Mucosa of descending colon (tissue), 3 donors: ENCODE results near the gene TMEM171. TPM values are rescaled to one million over a fixed set of nuclear protein-coding genes. Genes with fewer than 3 reads are reported as not detected.

Source experiments
- ATAC-seq: fragments of 200-7000 bp; cut with Tn5 transposase; one replicate; pipeline ENCODE4 v1.9.1; 2020; ENCODE audit warnings: mild to moderate bottlenecking, moderate library complexity
- DNase-seq, 3 donors: peaks; one replicate each; pipeline ENCODE4 v3.0.0-alpha.2; 2020
- H3K36me3 ChIP-seq: fragments of 200-600 bp; one replicate; pipeline ENCODE4 v1.8.0; 2021; ENCODE audit warnings: low read depth, mild to moderate bottlenecking
- H3K4me1 ChIP-seq: fragments of 200-600 bp; one replicate; pipeline ENCODE4 v1.8.0; 2021; ENCODE audit warnings: low read depth, mild to moderate bottlenecking
- H3K4me3 ChIP-seq: fragments of 200-600 bp; one replicate; pipeline ENCODE4 v1.8.0; 2021; ENCODE audit warnings: mild to moderate bottlenecking
- H3K9me3 ChIP-seq: fragments of 200-600 bp; one replicate; pipeline ENCODE4 v1.8.0; 2021; ENCODE audit warnings: mild to moderate bottlenecking
- CTCF ChIP-seq: fragments of 200-600 bp; IDR thresholded peaks from one replicate; pipeline ENCODE4 v1.8.0; 2022; ENCODE audit warnings: antibody characterized with exemption, mild to moderate bottlenecking
- intact Hi-C, 2 donors: fragments of 100-400 bp; cut with DNase I in 1 of 2; cut with micrococcal nuclease in 1 of 2; formaldehyde crosslinking; loops; one replicate each; pipeline versions ENCODE4 v1.11.0 to v1.11.1; 2022; cut with DNase I, micrococcal nuclease
- total RNA-seq, 3 donors: library from RNA; stranded (reverse); fragmentation: NEBNext Ultra II Directional in 2 of 3; extraction: Animal tissue kit (Norgen Biotek cat#: 25700) in 2 of 3; gene quantifications; one replicate each; pipeline versions ENCODE4 v1.2.1 to v1.2.4, GENCODE V29; 2021 to 2023
- donor health status: DM: no; HTN: no; CAD: no; lungs with moderate emphysema.
- donor health status: DM: no; HTN: no; CAD: no.
- donor health status: DM: no; HTN: yes; CAD: no.

The TMEM171 gene
- total RNA-seq, 3 donors from 2014 or later, result 34.5 to 101 (median 70.9) TPM

GRCh38 chr5:73157414-73158303, 37.3 kb downstream of the TMEM171 start:
- H3K4me3 ChIP-seq, result no peak overlapping the region
- ATAC-seq, result no peak
- no peak for TF ChIP-seq CTCF
- no peaks in the 10 kb centered on the region for H3K36me3 ChIP-seq
- intact Hi-C loops, result no loop called here
- no peaks in the 10 kb centered on the region for H3K4me1 ChIP-seq
- no peaks in the 10 kb centered on the region for H3K9me3 ChIP-seq
- DNase-seq, result no peak

GRCh38 chr5:73158313-73158712, 37.9 kb downstream of the TMEM171 start:
- H3K9me3 ChIP-seq, result no peaks in the 10 kb centered on the region
- TF ChIP-seq CTCF, result no peak
- no peaks in the 10 kb centered on the region for H3K36me3 ChIP-seq
- DNase-seq (no peak), ATAC-seq (no peak)
- intact Hi-C loops, result no loop called here
- H3K4me1 ChIP-seq, result no peaks in the 10 kb centered on the region
- no peak overlapping the region for H3K4me3 ChIP-seq

- ATAC-seq, result no peak
- no peak for DNase-seq
- Histone ChIP-seq H3K4me3 (no peak overlapping the region), H3K4me1 (no peaks in the 10 kb centered on the region), H3K9me3 (no peaks in the 10 kb centered on the region), H3K36me3 (no peaks in the 10 kb centered on the region)
- TF ChIP-seq CTCF, result no peak
- intact Hi-C loops, result no loop called here
Measured at GRCh38 chr5:73160239-73160671, 39.9 kb downstream of the TMEM171 start.

GRCh38 chr5:73170522-73170921, 50.1 kb downstream of the TMEM171 start:
- DNase-seq (peak in 1 of 3 donors; percentile 67), ATAC-seq (peak; percentile 79)
- peak; percentile 41 for TF ChIP-seq CTCF
- H3K36me3 ChIP-seq, result no peaks in the 10 kb centered on the region
- H3K4me3 ChIP-seq, result no peak overlapping the region
- H3K9me3 ChIP-seq, result no peaks in the 10 kb centered on the region
- intact Hi-C loops, result no loop called here
- no peaks in the 10 kb centered on the region for H3K4me1 ChIP-seq

GRCh38 chr5:73171495-73171894, 51.1 kb downstream of the TMEM171 start:
- no peak for TF ChIP-seq CTCF
- intact Hi-C loops, result no loop called here

More at GRCh38 chr5:73171495-73171894, 51.1 kb downstream of the TMEM171 start:
- Histone ChIP-seq H3K4me1 (no peaks in the 10 kb centered on the region), H3K4me3 (no peak overlapping the region), H3K9me3 (no peaks in the 10 kb centered on the region), H3K36me3 (no peaks in the 10 kb centered on the region)
- ATAC-seq, result no peak
- no peak for DNase-seq
